T-cell (primary cell): ENCODE results near the gene S100A10. TPM values are rescaled to one million over a fixed set of nuclear protein-coding genes. Genes with fewer than 3 reads are reported as not detected.

Experiments used
- ATAC-seq, 4 experiments: fragments of 200-7000 bp in 3 of 4; fragments of 150-1000 bp in 1 of 4; cut with Tn5 transposase; replicated peaks in 1 of 4; 1 replicate in 3 of 4; 2 replicates in 1 of 4; pipeline ENCODE4 v1.10.0; 2021; ENCODE audit warnings: moderate library complexity in 3 of 4, mild to moderate bottlenecking in 2 of 4, moderate number of reproducible peaks in 1 of 4
- CTCF ChIA-PET, 2 donors: fragments of 300-600 bp; sonication (Branson Sonifier 250); formaldehyde crosslinking; loops; one replicate each; lab custom pipeline; 2022; ENCODE audit warnings: antibody characterized with exemption in 2 of 2; lab: Charles Lee
- POLR2A ChIA-PET, 2 donors: fragments of 300-600 bp; sonication (Branson Sonifier 250); formaldehyde crosslinking; loops; one replicate each; lab custom pipeline; 2022; ENCODE audit warnings: antibody characterized with exemption in 2 of 2; lab: Charles Lee
- DNase-seq, 35 experiments: peaks; one replicate each; pipeline versions ENCODE4 v3.0.0 to v3.0.0-alpha.2; 2013 to 2023
- H3K27ac ChIP-seq: one replicate; pipeline ENCODE4 v1.5.1; 2013; ENCODE audit warnings: low read length
- H3K27me3 ChIP-seq, 2 experiments: replicated peaks in 1 of 2; 1 replicate in 1 of 2; 2 replicates in 1 of 2; pipeline versions ENCODE4 v1.6.1 to v1.7.0; 2013; ENCODE audit warnings: low read length in 1 of 2, mixed read lengths in 1 of 2; ENCODE audit not compliant: control insufficient read depth in 2 of 2, insufficient read depth in 2 of 2; ENCODE audit errors: extremely low read depth in 1 of 2
- H3K36me3 ChIP-seq, 2 donors: 1 replicate in 1 of 2; 2 replicates in 1 of 2; pipeline versions ENCODE4 v1.6.1 to v1.7.0; 2013; ENCODE audit warnings: low read length in 1 of 2; ENCODE audit not compliant: control insufficient read depth in 2 of 2, insufficient read depth in 1 of 2; ENCODE audit errors: extremely low read depth in 1 of 2
- H3K4me1 ChIP-seq, 2 experiments: 1 replicate in 1 of 2; 2 replicates in 1 of 2; pipeline versions ENCODE4 v1.6.1 to v1.7.0; 2013; ENCODE audit warnings: low read length in 2 of 2, mixed read lengths in 1 of 2; ENCODE audit not compliant: insufficient read depth in 2 of 2, control insufficient read depth in 1 of 2; ENCODE audit errors: extremely low read depth in 1 of 2
- H3K4me3 ChIP-seq, 2 donors: 1 replicate in 1 of 2; 2 replicates in 1 of 2; pipeline versions ENCODE4 v1.5.1 to v1.7.0; 2013; ENCODE audit warnings: mild to moderate bottlenecking in 2 of 2, low read length in 1 of 2, moderate library complexity in 1 of 2; ENCODE audit not compliant: control insufficient read depth in 1 of 2; ENCODE audit errors: extremely low read depth in 1 of 2
- H3K9me3 ChIP-seq: 2 replicates; pipeline ENCODE4 v1.7.0; 2013
- H3K27ac Mint-ChIP-seq, 2 donors: one replicate each; pipeline ENCODE4 v1.8.0; 2020 to 2021; ENCODE audit warnings: mild to moderate bottlenecking in 2 of 2, mixed read lengths in 2 of 2
- H3K27me3 Mint-ChIP-seq, 2 donors: one replicate each; pipeline ENCODE4 v1.8.0; 2021 to 2022; ENCODE audit warnings: mixed read lengths in 2 of 2
- H3K36me3 Mint-ChIP-seq: one replicate; pipeline ENCODE4 v1.8.0; 2021; ENCODE audit warnings: mixed read lengths
- H3K4me1 Mint-ChIP-seq, 3 donors: one replicate each; pipeline ENCODE4 v1.8.0; 2020 to 2022; ENCODE audit warnings: mixed read lengths in 3 of 3, mild to moderate bottlenecking in 1 of 3
- H3K4me3 Mint-ChIP-seq, 3 donors: one replicate each; pipeline ENCODE4 v1.8.0; 2020 to 2022; ENCODE audit warnings: mild to moderate bottlenecking in 3 of 3, mixed read lengths in 3 of 3, moderate library complexity in 3 of 3
- H3K9me3 Mint-ChIP-seq, 3 donors: one replicate each; pipeline ENCODE4 v1.8.0; 2020 to 2022; ENCODE audit warnings: mixed read lengths in 3 of 3
- WGBS: methylation state at CpG from one replicate; pipeline ENCODE4 v1.1.5; 2013; ENCODE audit warnings: missing lambda C conversion rate; ENCODE audit not compliant: insufficient coverage; 5-methylcytosine and 5-hydroxymethylcytosine counted together
- total RNA-seq, 35 experiments: library from RNA in 6 of 35; stranded (reverse) in 6 of 35; fragments of 120-200 nt in 1 of 35; gene quantifications; one replicate each; pipeline versions ENCODE4 v1.2.1 to v1.2.4 and lab custom pipeline; 2013 to 2026

S100A10 gene
- total RNA-seq, 5 donors from 2014 or later (not counting 1 experiment from before 2014, with no cell fraction given) = 157 to 277 (median 264) TPM

DNA sequence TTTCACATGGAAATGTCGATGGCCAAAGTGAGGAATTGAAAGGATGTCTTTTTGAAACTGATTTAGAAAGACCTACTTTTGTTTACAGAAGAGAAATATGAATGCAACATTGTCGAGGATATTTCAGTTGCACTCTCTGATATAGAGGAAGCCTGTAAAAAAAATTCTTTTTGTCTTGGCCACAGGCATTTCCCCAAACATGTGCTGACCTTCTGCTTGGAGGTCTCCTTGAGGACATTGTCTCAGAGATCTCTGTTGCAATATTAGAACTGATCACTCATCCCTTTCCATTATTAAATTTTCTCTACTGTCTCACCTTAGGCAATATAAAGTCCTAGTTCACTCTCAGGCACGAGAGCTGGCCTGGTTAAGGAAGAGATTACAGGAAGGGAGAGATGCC is 27.2 kb upstream of the S100A10 start:
- Mint-ChIP-seq H3K4me1 (no peaks in the 10 kb centered on the region), H3K9me3 (no peaks in the 10 kb centered on the region), H3K36me3 (no peaks in the 10 kb centered on the region), H3K4me3 (no peak overlapping the region), H3K27me3 (peaks cover 8 to 15% of the 10 kb centered on the region in 2 donors), H3K27ac (no peak overlapping the region)
- POLR2A ChIA-PET = no interaction called here
- H3K27ac ChIP-seq = no peak overlapping the region
- peaks cover 0 to 4% of the 10 kb centered on the region in 2 experiments for H3K27me3 ChIP-seq
- ATAC-seq (no peak), DNase-seq (no peak)
- no peaks in the 10 kb centered on the region for H3K4me1 ChIP-seq
- no peaks in the 10 kb centered on the region for H3K36me3 ChIP-seq
- H3K4me3 ChIP-seq = no peak overlapping the region
- H3K9me3 ChIP-seq = no peaks in the 10 kb centered on the region
- CTCF ChIA-PET = interaction anchor here in 1 of 2 donors (0.5 kb wide), 1 partner anchor 109 kb away, joined by 4 read pairs; no protein-coding TSS in a partner anchor
- 46% methylated on average over 2 of the region's 3 CpGs for WGBS

DNA sequence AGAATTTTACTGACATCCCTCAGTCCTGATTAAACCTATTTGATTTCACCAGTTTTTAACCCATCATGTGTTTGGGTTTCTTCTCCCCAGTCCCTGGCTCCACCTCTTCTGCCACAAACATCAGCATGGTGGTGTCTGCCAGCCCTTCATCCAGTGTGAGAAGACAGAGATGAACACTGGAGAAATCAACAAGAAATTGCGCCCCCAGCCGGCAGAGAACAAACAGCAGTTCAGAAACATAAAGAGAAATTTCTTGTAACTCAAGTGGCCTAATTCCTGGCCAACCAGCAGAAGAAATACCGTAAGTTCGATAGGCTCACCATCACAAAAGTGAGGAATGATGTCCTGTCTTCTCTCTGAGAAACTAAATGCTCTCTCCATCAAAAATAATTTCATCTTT is 24.9 kb upstream of the S100A10 start:
- Mint-ChIP-seq H3K27ac (no peak overlapping the region), H3K36me3 (no peaks in the 10 kb centered on the region), H3K27me3 (peaks cover 12 to 19% of the 10 kb centered on the region in 2 donors), H3K4me3 (no peak overlapping the region), H3K9me3 (no peaks in the 10 kb centered on the region), H3K4me1 (peaks cover 3 to 5% (median 3%) of the 10 kb centered on the region in 3 donors)
- no peaks in the 10 kb centered on the region for H3K36me3 ChIP-seq
- H3K9me3 ChIP-seq = no peaks in the 10 kb centered on the region
- POLR2A ChIA-PET = no interaction called here
- CTCF ChIA-PET = interaction anchor here in 1 of 2 donors (0.7 to 1.4 kb wide), 2 partner anchors 16 to 80 kb away, joined by 3 read pairs; no protein-coding TSS in a partner anchor
- no peaks in the 10 kb centered on the region for H3K4me1 ChIP-seq
- H3K27ac ChIP-seq = no peak overlapping the region
- peak in 3 of 35 experiments; percentile 10 to 27 (median 22) for DNase-seq
- 27% methylated on average over 2 of the region's 4 CpGs for WGBS
- no peak for ATAC-seq
- peaks cover 0 to 7% of the 10 kb centered on the region in 2 experiments for H3K27me3 ChIP-seq
- H3K4me3 ChIP-seq = no peak overlapping the region

DNA sequence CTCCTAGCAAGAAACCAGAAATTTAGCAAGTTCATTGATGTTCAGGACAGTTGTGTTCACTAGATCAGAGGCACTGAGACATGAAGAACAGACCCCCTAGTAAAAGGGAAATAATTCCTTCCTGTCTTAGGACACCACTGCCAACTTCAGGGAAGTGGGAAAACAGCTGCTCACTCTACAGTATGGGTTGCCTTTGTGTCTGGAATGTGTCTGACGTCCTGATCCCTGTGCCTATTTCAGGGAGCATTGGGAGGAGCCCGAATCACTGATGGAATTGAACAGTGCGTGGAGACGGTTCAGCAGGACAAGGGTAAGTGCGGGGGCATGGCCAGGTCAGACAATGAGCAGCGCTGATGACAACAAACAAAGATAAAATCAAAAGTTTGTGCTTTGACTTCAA is 22.1 kb upstream of the S100A10 start:
- Mint-ChIP-seq H3K4me3 (no peak overlapping the region), H3K4me1 (peaks cover 3 to 5% (median 4%) of the 10 kb centered on the region in 3 donors), H3K36me3 (no peaks in the 10 kb centered on the region), H3K9me3 (no peaks in the 10 kb centered on the region), H3K27me3 (peaks cover 8 to 22% of the 10 kb centered on the region in 2 donors), H3K27ac (no peak overlapping the region)
- no peaks in the 10 kb centered on the region for H3K4me1 ChIP-seq
- H3K27me3 ChIP-seq = peaks cover 0 to 16% of the 10 kb centered on the region in 2 experiments
- no peaks in the 10 kb centered on the region for H3K9me3 ChIP-seq
- no peak overlapping the region for H3K4me3 ChIP-seq
- WGBS = 74% methylated on average over 4 of the region's 6 CpGs
- CTCF ChIA-PET = interaction anchor here in 1 of 2 donors (0.5 kb wide), 1 partner anchor 504 kb away, joined by 3 read pairs; the partner anchor contains the start of gene CGN
- no peak overlapping the region for H3K27ac ChIP-seq
- no peak for ATAC-seq
- no peaks in the 10 kb centered on the region for H3K36me3 ChIP-seq
- DNase-seq = no peak
- POLR2A ChIA-PET = interaction anchor here in 1 of 2 donors (0.7 kb wide), 1 partner anchor 107 kb away, joined by 3 read pairs; no protein-coding TSS in a partner anchor

DNA sequence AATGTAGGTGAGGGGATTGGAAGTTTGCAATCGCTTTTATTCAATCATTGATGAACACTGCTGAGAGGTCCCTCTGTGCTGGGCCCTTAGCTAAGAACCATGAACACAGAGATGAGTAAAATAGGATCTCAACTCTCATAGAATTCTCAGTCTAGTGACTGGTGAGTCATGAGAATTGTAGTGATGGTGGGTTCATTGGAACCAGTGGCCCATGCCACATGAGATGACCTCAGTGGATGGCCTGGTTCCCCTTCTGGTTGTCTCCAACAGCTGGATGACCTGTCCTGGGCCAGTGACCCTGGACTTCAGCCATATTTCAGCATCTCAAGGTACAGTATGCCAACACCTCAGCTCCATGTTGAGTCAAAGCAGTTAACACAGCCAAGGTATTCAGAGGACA is 21.3 kb upstream of the S100A10 start:
- POLR2A ChIA-PET = no interaction called here

DNA sequence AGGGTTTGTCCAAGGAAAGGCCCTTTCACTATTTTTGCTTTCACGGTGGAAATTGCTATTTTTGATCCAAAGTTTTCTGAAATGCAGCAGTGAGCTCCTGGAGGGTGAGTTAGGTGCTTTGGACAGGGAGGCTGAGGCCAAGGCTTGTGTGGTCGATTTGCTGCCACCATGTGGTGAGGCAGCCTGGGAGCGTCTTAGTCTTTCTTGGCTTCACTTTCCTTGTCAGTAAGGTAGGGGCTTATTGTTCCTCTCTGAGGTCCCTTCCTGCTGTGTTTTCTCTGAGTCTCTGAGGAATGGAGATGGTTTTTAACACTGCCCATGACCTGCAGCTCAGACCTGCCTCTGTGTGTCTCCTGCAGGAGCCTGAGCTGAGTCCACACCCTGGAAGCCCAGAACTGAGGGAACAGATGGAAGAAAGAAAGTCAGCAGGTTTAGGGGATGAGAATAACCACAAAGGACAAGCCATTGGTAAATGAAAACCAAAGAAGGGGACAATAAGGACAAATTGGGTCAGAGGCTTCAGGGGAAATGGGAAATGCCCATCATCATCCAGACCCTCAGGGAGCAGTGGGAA is 20.1 kb upstream of the S100A10 start:
- H3K27me3 Mint-ChIP-seq = peaks cover 8 to 21% of the 10 kb centered on the region in 2 donors
- H3K36me3 Mint-ChIP-seq = no peaks in the 10 kb centered on the region
- H3K4me3 Mint-ChIP-seq = no peak overlapping the region
- no peaks in the 10 kb centered on the region for H3K9me3 ChIP-seq
- no peak overlapping the region for H3K4me3 ChIP-seq
- H3K9me3 Mint-ChIP-seq = no peaks in the 10 kb centered on the region
- POLR2A ChIA-PET = no interaction called here
- DNase-seq = peak in 6 of 35 experiments; percentile 8 to 59 (median 31)
- H3K27ac Mint-ChIP-seq = no peak overlapping the region
- H3K4me1 ChIP-seq = no peaks in the 10 kb centered on the region
- no peak overlapping the region for H3K27ac ChIP-seq
- H3K27me3 ChIP-seq = peaks cover 0 to 12% of the 10 kb centered on the region in 2 experiments
- WGBS = 13% methylated on average over 3 of the region's 3 CpGs
- peaks cover 3 to 5% (median 4%) of the 10 kb centered on the region in 3 donors for H3K4me1 Mint-ChIP-seq
- H3K36me3 ChIP-seq = no peaks in the 10 kb centered on the region
- CTCF ChIA-PET = interaction anchor here in 1 of 2 donors (0.6 kb wide), 1 partner anchor 27 kb away, joined by 3 read pairs; no protein-coding TSS in a partner anchor
- peak in 2 of 4 experiments; percentile 37 to 41 for ATAC-seq

More for the DNA sequence above, 21.3 kb upstream of the S100A10 start:
- H3K36me3 ChIP-seq = no peaks in the 10 kb centered on the region
- H3K9me3 ChIP-seq = no peaks in the 10 kb centered on the region
- no peak for DNase-seq
- H3K27me3 ChIP-seq = peaks cover 0 to 12% of the 10 kb centered on the region in 2 experiments
- no peak for ATAC-seq
- CTCF ChIA-PET = interaction anchor here in 1 of 2 donors (0.6 kb wide), 1 partner anchor 22 kb away, joined by 7 read pairs; no protein-coding TSS in a partner anchor
- Mint-ChIP-seq H3K4me3 (no peak overlapping the region), H3K27me3 (peaks cover 8 to 19% of the 10 kb centered on the region in 2 donors), H3K36me3 (no peaks in the 10 kb centered on the region), H3K27ac (no peak overlapping the region), H3K4me1 (peaks cover 3 to 5% (median 4%) of the 10 kb centered on the region in 3 donors), H3K9me3 (no peaks in the 10 kb centered on the region)
- H3K27ac ChIP-seq = no peak overlapping the region
- no peaks in the 10 kb centered on the region for H3K4me1 ChIP-seq
- H3K4me3 ChIP-seq = no peak overlapping the region
- no CpG with 5 or more reads among the region's 1 CpG for WGBS

DNA sequence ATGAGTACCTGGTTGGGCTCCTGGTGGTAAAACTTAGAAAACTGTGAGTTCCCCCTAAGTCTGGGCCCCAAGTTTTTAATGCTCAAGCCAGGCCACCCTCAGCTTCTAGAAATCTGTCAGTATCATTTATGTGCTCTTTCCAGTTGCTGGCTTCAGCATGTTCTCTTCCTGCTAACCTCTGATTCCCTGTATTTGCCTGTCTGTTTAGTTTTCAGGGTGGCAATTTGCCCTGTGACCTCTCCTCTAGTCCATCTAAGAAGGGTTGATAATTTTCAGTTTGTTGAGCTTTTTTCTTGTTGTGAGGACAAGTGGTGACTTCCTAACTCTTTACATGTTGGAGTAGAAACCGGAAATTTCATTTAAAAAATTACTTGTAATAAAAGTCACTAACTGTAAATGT is 16.0 kb upstream of the S100A10 start:
- no peak for DNase-seq
- Mint-ChIP-seq H3K27ac (no peak overlapping the region), H3K4me1 (peaks cover 3 to 5% (median 4%) of the 10 kb centered on the region in 3 donors), H3K36me3 (no peaks in the 10 kb centered on the region), H3K9me3 (no peaks in the 10 kb centered on the region), H3K27me3 (peaks cover 4 to 17% of the 10 kb centered on the region in 2 donors), H3K4me3 (no peak overlapping the region)
- Histone ChIP-seq H3K9me3 (no peaks in the 10 kb centered on the region), H3K4me3 (no peak overlapping the region), H3K27me3 (peaks cover 0 to 14% of the 10 kb centered on the region in 2 experiments), H3K4me1 (no peaks in the 10 kb centered on the region), H3K27ac (no peak overlapping the region), H3K36me3 (no peaks in the 10 kb centered on the region)
- POLR2A ChIA-PET = interaction anchor here (0.5 to 0.7 kb wide), 2 partner anchors 20 to 102 kb away, joined by 4 to 22 read pairs; no protein-coding TSS in a partner anchor
- no peak for ATAC-seq
- no CpG with 5 or more reads among the region's 1 CpG for WGBS
- CTCF ChIA-PET = interaction anchor here (0.5 to 1.5 kb wide), 3 partner anchors 8 to 76 kb away, joined by 3 to 4 read pairs (median 4); no protein-coding TSS in a partner anchor
